Measurements from ENCODE around the gene KPNA5.
"Not testable (repeated sequence)": the region's sequence is repeated elsewhere in the genome, so short reads cannot be mapped to it uniquely, and the experiment has no call there.

KPNA5 gene

DNA sequence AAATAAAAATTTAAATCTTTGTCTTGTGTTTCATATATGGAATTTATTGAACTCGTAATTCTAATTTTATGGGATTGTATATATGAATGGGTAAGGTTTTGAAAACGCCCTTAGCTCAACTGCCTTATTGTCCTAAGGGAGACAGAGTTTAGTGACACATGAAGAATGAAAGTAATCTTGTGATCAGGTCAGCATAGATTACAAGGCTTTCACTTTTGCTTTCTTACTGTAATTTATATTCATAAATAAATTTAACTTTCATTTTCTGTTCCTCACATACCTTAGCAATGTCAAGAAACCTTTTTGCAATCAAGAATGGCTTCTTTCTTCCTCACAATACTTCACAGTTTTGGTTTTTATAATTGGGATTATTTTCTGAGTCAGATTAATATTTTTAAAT lies 14.4 kb downstream of the KPNA5 start:
- no peak for DNase-seq (ENCODE audit: low read depth)
- in situ Hi-C loops (cut with HindIII; ENCODE audit: low sequenced_read_pairs) = no loop called here
- H3K4me3 ChIP-seq (ENCODE audit: low read depth, low read length) = no peak overlapping the region
- TF ChIP-seq, protein P1, sequence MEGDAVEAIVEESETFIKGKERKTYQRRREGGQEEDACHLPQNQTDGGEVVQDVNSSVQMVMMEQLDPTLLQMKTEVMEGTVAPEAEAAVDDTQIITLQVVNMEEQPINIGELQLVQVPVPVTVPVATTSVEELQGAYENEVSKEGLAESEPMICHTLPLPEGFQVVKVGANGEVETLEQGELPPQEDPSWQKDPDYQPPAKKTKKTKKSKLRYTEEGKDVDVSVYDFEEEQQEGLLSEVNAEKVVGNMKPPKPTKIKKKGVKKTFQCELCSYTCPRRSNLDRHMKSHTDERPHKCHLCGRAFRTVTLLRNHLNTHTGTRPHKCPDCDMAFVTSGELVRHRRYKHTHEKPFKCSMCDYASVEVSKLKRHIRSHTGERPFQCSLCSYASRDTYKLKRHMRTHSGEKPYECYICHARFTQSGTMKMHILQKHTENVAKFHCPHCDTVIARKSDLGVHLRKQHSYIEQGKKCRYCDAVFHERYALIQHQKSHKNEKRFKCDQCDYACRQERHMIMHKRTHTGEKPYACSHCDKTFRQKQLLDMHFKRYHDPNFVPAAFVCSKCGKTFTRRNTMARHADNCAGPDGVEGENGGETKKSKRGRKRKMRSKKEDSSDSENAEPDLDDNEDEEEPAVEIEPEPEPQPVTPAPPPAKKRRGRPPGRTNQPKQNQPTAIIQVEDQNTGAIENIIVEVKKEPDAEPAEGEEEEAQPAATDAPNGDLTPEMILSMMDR (IDR thresholded peaks at IDR 0.05; ENCODE audit: low read depth, low read length, missing control alignments) = no peak

DNA sequence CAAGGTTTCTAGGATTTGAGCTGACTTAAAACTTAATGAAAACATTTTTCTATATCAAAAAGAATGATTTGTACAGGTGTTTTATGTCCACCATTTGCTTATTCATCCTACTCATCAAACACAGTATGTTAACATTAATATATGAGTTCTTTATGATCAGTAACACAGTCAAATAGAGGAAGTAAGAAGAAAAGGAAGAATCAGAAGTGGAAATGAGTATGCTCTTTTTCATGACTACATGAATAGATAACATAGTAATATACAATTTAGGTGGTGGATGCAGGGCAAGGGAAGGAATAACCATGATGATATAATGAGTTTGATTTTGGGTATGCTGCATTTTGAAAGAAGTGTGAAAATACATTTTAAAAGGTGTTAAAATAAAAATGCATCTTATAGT lies 16.5 kb downstream of the KPNA5 start:
- DNase-seq (ENCODE audit: low read depth) = no peak
- TF ChIP-seq, protein P1 (IDR thresholded peaks at IDR 0.05; ENCODE audit: low read depth, low read length, missing control alignments) = no peak
- no peak overlapping the region for H3K4me3 ChIP-seq (ENCODE audit: low read depth, low read length)
- in situ Hi-C loops (cut with HindIII; ENCODE audit: low sequenced_read_pairs) = no loop called here

DNA sequence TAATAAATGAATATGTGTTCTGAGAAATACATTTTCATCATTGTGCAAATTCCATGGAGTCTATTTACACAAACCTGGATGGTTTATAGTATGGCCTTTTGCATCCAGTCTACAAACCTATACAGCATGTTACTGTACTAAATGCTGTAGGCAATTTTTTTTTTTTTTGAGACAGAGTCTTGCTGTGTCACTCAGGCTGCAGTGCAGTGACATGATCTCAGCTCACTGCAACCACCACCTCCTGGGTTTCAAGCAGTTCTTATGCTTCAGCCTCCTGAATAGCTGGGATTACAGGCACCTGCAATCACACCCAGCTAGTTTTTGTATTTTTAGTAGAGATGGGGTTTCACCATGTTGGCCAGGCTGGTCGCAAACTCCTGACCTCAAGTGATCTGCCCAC lies 22.9 kb downstream of the KPNA5 start:
- in situ Hi-C loops (cut with HindIII; ENCODE audit: low sequenced_read_pairs); H3K4me3 ChIP-seq (ENCODE audit: low read depth, low read length); DNase-seq (ENCODE audit: low read depth): not testable (repeated sequence)

DNA sequence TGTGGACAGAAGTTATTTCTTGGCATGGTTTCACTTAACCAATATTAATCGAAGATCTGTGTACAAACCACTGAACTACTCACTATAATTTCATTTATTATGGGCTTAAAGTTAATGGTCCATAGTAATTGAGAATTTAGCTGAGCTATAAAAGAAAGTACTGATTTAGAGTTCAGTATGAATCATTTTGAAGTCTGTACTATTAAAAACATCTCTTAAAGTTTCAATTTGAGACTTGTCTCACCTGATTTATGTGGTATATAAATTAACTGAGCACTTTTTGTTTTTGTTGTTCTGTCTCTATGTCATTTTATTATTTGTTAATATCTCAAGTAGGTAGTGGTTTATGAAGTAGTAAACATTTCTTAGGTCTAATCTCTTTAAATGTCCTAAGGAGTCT lies 24.9 kb downstream of the KPNA5 start:
- H3K4me3 ChIP-seq (ENCODE audit: low read depth, low read length) = no peak overlapping the region
- TF ChIP-seq, protein P1 (IDR thresholded peaks at IDR 0.05; ENCODE audit: low read depth, low read length, missing control alignments) = no peak
- in situ Hi-C loops (cut with HindIII; ENCODE audit: low sequenced_read_pairs) = no loop called here
- DNase-seq (ENCODE audit: low read depth) = no peak

DNA sequence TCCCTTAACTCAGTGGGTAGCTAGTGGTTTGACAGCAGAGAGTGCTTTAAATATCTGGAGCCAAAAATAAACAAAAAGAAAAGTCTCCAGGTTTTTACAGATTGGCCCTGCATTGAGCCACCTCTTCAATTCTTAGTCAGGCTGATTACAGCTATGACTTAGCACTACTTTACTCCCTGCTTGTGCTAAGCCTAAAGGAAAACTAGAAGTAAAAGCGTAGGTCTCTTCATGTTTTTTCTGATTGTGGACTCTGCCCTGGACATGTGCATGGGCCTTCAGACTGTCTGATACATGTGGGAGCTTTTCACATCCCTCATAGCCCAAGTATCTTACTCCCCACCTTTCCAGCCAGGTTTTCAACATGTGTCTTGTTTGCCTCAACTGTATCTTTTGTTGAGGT lies 33.3 kb downstream of the KPNA5 start:
- H3K4me3 ChIP-seq (ENCODE audit: low read depth, low read length) = no peak overlapping the region
- TF ChIP-seq, protein P1 (IDR thresholded peaks at IDR 0.05; ENCODE audit: low read depth, low read length, missing control alignments) = no peak
- no peak for DNase-seq (ENCODE audit: low read depth)
- in situ Hi-C loops (cut with HindIII; ENCODE audit: low sequenced_read_pairs) = no loop called here

DNA sequence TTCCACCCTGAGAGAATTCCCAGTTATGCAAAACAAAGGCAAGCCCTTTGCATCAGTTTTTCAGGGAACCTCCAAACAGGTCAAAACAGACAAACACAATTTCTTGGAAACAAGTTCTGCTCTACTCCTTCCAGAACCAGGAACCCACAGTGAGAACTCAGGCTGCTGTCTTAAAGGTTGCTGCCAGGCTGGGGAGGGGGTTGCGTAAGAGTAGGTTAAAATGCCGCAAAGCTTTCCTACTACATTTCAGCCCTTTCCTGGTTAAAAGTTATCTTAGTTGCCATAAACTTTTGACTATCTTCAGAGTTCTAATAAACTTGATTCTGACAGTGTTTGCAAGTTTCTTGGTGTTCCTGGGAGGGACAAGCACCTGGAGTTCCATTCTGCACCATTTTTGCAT lies 33.8 kb downstream of the KPNA5 start:
- TF ChIP-seq, protein P1 (IDR thresholded peaks at IDR 0.05; ENCODE audit: low read depth, low read length, missing control alignments) = no peak
- no peak for DNase-seq (ENCODE audit: low read depth)
- H3K4me3 ChIP-seq (ENCODE audit: low read depth, low read length) = no peak overlapping the region
- in situ Hi-C loops (cut with HindIII; ENCODE audit: low sequenced_read_pairs) = no loop called here

DNA sequence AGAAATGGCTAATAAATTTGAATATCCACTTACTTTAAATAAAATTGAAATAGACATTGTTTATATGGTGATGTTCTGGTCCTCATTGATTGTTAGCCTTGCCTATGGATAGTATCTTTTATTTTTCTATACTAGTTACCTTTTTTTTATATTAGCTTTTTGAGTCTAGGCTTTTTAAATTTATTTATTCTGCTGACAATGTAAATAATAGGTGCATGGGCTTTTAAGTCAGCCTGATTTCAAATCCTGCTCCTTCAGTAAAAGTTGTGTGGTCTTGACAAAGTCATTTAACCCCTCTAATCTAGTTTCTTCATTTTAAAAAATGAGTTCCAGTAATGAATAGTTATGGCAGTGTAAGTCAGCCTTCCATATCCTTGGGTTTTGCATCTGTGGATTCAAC lies 45.9 kb downstream of the KPNA5 start:
- TF ChIP-seq, protein P1 (IDR thresholded peaks at IDR 0.05; ENCODE audit: low read depth, low read length, missing control alignments) = no peak
- no peak for DNase-seq (ENCODE audit: low read depth)
- in situ Hi-C loops (cut with HindIII; ENCODE audit: low sequenced_read_pairs) = no loop called here
- no peak overlapping the region for H3K4me3 ChIP-seq (ENCODE audit: low read depth, low read length)

Measured in astrocyte of the cerebellum (primary cell).